ENCODE results near the gene ARID4B. TPM values are rescaled to one million over a fixed set of nuclear protein-coding genes. Genes with fewer than 3 reads are reported as not detected.

The ARID4B gene
- total RNA-seq, 1 donor from 2014 or later, result 15.7 TPM

DNA sequence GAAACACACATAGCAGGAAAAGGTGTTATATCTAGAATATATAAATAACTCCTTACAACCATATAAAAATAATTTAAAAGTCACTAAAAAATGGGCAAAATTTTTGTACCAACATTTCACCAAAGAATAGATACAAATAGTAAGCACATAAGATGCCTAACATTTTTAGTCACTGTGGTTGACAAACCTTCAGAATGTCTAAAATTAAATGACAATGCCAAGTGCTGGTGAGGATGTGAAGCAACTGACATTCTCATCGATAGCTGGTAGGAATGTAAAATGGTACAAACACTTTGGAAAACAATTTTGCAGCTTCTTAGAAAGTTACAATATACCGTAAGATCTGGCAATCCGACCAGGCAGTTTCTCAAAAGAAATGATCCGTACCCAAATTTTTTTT, 185.0 kb downstream of the ARID4B start:
- H3K4me3 ChIP-seq, result no peak overlapping the region
- H3K4me1 ChIP-seq, result no peaks in the 10 kb centered on the region
- H3K36me3 ChIP-seq, result peaks cover 96% of the 10 kb centered on the region
- H3K27ac ChIP-seq (replicated peaks), result no peak overlapping the region
- intact Hi-C loops (cut with micrococcal nuclease), result no loop called here
- TF ChIP-seq CTCF (IDR thresholded peaks at IDR 0.05; ENCODE audit: borderline replicate concordance), result no peak
- no peak for DNase-seq
- H3K27me3 ChIP-seq (ENCODE audit: low read depth), result no peaks in the 10 kb centered on the region
- no peaks in the 10 kb centered on the region for H3K9me3 ChIP-seq (replicated peaks)

DNA sequence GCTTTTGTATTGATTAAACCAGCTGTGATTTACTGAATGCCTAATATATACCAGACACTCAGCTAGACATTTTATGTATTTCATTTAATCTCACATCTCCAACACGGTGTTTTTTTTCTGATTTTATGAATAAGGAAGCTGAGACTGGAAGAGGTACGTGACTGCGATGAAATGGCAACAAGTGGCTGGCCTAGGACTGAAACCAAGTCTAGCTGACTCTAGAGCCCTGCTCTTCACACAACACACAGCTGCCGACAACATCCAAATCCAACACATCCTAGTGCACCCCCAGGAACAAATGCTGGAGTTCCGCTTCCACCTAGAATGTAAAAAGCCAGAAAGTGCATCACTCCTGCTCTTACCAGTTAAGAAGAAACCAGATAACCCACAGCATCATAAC, 188.7 kb downstream of the ARID4B start:
- Histone ChIP-seq H3K27ac (replicated peaks) (no peak overlapping the region), H3K36me3 (peaks cover 96% of the 10 kb centered on the region), H3K4me1 (peaks cover 5% of the 10 kb centered on the region), H3K9me3 (replicated peaks) (no peaks in the 10 kb centered on the region), H3K4me3 (no peak overlapping the region), H3K27me3 (ENCODE audit: low read depth) (no peaks in the 10 kb centered on the region)
- intact Hi-C loops (cut with micrococcal nuclease), result no loop called here
- DNase-seq, result no peak
- no peak for TF ChIP-seq CTCF (IDR thresholded peaks at IDR 0.05; ENCODE audit: borderline replicate concordance)

DNA sequence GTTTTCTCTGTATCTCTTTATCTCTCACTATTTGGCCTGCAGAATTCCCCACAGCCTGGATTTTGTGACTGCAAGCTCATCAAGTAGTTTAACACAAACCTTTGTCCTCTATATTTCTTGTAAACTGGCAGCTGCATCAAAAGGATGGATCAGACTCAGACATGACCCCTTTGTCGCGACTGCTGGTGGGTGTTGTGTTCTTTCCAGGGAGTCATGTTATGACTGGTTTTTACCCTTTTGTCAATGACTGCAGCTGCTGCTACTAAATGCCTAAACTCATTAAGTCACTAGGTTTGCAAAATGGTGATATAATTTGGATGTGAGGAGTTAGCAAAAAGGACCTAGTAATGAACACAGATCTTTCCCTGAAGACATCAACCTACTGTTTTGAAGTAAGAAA, 189.2 kb downstream of the ARID4B start:
- H3K4me3 ChIP-seq, result no peak overlapping the region
- TF ChIP-seq CTCF (IDR thresholded peaks at IDR 0.05; ENCODE audit: borderline replicate concordance), result no peak
- H3K27ac ChIP-seq (replicated peaks), result no peak overlapping the region
- DNase-seq, result no peak
- no peaks in the 10 kb centered on the region for H3K27me3 ChIP-seq (ENCODE audit: low read depth)
- peaks cover 96% of the 10 kb centered on the region for H3K36me3 ChIP-seq
- intact Hi-C loops (cut with micrococcal nuclease), result no loop called here
- H3K9me3 ChIP-seq (replicated peaks), result no peaks in the 10 kb centered on the region
- peaks cover 5% of the 10 kb centered on the region for H3K4me1 ChIP-seq

- H3K27ac ChIP-seq (replicated peaks), result no peak overlapping the region
- no peak for DNase-seq
- H3K27me3 ChIP-seq (ENCODE audit: low read depth), result no peaks in the 10 kb centered on the region
- TF ChIP-seq CTCF (IDR thresholded peaks at IDR 0.05; ENCODE audit: borderline replicate concordance), result no peak
- H3K36me3 ChIP-seq, result peaks cover 86% of the 10 kb centered on the region
- no peaks in the 10 kb centered on the region for H3K9me3 ChIP-seq (replicated peaks)
- peaks cover 5% of the 10 kb centered on the region for H3K4me1 ChIP-seq
- intact Hi-C loops (cut with micrococcal nuclease), result no loop called here
- H3K4me3 ChIP-seq, result no peak overlapping the region
Measured at GRCh38 chr1:235136111-235136510, 191.9 kb downstream of the ARID4B start.

DNA sequence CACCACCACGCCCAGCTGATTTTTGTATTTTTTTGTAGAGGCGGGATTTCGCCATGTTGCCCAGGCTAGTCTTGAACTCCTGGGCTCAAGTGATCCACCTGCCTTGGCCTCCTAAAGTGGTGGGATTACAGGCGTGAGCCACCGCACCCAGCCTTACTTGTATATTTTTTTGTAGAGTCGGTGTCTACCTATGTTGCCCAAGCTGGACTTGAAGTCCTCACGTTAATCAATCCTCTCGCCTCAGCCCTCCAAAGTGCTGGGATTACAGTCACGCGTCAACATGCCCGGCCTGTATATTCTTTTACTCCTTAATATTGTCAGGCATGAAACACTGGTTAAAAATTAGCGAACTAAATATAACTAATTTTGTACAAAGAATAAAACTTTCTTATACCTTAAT, 193.8 kb downstream of the ARID4B start:
- no peak for TF ChIP-seq CTCF (IDR thresholded peaks at IDR 0.05; ENCODE audit: borderline replicate concordance)
- no peak for DNase-seq
- Histone ChIP-seq H3K36me3 (peaks cover 72% of the 10 kb centered on the region), H3K9me3 (replicated peaks) (no peaks in the 10 kb centered on the region), H3K4me1 (peaks cover 5% of the 10 kb centered on the region), H3K27me3 (ENCODE audit: low read depth) (no peaks in the 10 kb centered on the region), H3K4me3 (no peak overlapping the region), H3K27ac (replicated peaks) (no peak overlapping the region)
- intact Hi-C loops (cut with micrococcal nuclease), result no loop called here

- DNase-seq, result no peak
- no peak overlapping the region for H3K4me3 ChIP-seq
- no peaks in the 10 kb centered on the region for H3K27me3 ChIP-seq (ENCODE audit: low read depth)
- H3K27ac ChIP-seq (replicated peaks), result no peak overlapping the region
- TF ChIP-seq CTCF (IDR thresholded peaks at IDR 0.05; ENCODE audit: borderline replicate concordance), result no peak
- H3K4me1 ChIP-seq, result peaks cover 10% of the 10 kb centered on the region
- no peaks in the 10 kb centered on the region for H3K9me3 ChIP-seq (replicated peaks)
- peaks cover 62% of the 10 kb centered on the region for H3K36me3 ChIP-seq
- intact Hi-C loops (cut with micrococcal nuclease), result no loop called here
Measured at GRCh38 chr1:235133086-235133485, 194.9 kb downstream of the ARID4B start.
